K562 (cell line): ENCODE measurements around the gene OCA2.

Source experiments
- CBX3 ChIP-seq, 2 experiments: IDR thresholded peaks; 1 replicate in 1 of 2; 2 replicates in 1 of 2; pipeline ENCODE4 v1.6.1; 2012; ENCODE audit warnings: inconsistent platforms in 2 of 2, low read length in 2 of 2, borderline replicate concordance in 1 of 2, control low read depth in 1 of 2
- COPS2 ChIP-seq: fragments of 450-650 bp; conservative IDR thresholded peaks from 2 replicates; pipeline ENCODE4 v1.6.1; 2016; ENCODE audit warnings: mild to moderate bottlenecking, moderate library complexity
- PHF20 ChIP-seq: fragments of 450-650 bp; IDR thresholded peaks from 2 replicates; pipeline ENCODE4 v1.6.1; 2018; ENCODE audit not compliant: partially characterized antibody
- SMARCA4 ChIP-seq: fragments of 450-650 bp; IDR thresholded peaks from 2 replicates; pipeline ENCODE4 v1.6.1; 2016
- SRSF7 ChIP-seq: fragments of 200-400 bp; formaldehyde crosslinking; optimal IDR thresholded peaks from 2 replicates; pipeline ENCODE3; 2017; ENCODE audit warnings: mild to moderate bottlenecking, low read depth, low read length
- TF ChIP-seq, protein P1 (sequence below), 3 experiments: IDR thresholded peaks in 2 of 3; conservative IDR thresholded peaks in 1 of 3; 2 replicates each; pipeline ENCODE4 v1.5.1; 2011 to 2012; ENCODE audit warnings: low read length in 3 of 3, mild to moderate bottlenecking in 3 of 3, control low read depth in 2 of 3, improper control_type of control experiment in 1 of 3, inconsistent platforms in 1 of 3, low read depth in 1 of 3, mixed read lengths in 1 of 3, moderate library complexity in 1 of 3; ENCODE audit not compliant: insufficient read depth in 2 of 3
- TF ChIP-seq, protein P2 (sequence below), 2 experiments: IDR thresholded peaks in 1 of 2; conservative IDR thresholded peaks in 1 of 2; 2 replicates each; pipeline ENCODE4 v1.6.1; 2016; ENCODE audit warnings: low read depth in 2 of 2, mild to moderate bottlenecking in 1 of 2, missing compliant biosample characterization in 1 of 2, missing genetic modification characterization in 1 of 2, moderate library complexity in 1 of 2
- TF ChIP-seq, protein P3 (sequence below), 2 experiments: fragments of 450-650 bp; IDR thresholded peaks; 2 replicates each; pipeline ENCODE4 v1.6.1; 2018; ENCODE audit warnings: mild to moderate bottlenecking in 2 of 2, low read depth in 1 of 2; ENCODE audit not compliant: partially characterized antibody in 2 of 2

DNA sequence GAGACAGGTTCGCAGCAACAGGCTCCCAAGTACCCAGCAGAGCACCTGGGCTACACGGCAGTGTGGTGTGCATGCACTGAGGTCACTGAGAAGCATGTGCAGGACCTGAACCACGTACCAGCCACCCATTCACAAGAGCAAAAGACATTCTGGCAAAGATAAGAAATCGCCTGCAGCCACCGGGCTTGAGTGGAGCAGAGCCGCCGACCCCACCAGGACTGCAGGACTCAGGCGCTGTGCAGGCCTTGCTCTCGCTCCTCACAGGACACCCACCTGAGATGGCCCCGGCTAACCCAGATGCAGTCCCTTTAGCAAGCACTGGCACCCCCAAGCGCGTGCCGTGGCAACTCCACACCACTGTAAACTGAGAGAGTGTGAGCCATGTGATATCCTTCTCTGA is 32.3 kb upstream of the OCA2 start:
- TF ChIP-seq SRSF7, result no peak
- TF ChIP-seq, protein P1, sequence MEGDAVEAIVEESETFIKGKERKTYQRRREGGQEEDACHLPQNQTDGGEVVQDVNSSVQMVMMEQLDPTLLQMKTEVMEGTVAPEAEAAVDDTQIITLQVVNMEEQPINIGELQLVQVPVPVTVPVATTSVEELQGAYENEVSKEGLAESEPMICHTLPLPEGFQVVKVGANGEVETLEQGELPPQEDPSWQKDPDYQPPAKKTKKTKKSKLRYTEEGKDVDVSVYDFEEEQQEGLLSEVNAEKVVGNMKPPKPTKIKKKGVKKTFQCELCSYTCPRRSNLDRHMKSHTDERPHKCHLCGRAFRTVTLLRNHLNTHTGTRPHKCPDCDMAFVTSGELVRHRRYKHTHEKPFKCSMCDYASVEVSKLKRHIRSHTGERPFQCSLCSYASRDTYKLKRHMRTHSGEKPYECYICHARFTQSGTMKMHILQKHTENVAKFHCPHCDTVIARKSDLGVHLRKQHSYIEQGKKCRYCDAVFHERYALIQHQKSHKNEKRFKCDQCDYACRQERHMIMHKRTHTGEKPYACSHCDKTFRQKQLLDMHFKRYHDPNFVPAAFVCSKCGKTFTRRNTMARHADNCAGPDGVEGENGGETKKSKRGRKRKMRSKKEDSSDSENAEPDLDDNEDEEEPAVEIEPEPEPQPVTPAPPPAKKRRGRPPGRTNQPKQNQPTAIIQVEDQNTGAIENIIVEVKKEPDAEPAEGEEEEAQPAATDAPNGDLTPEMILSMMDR (IDR thresholded peaks at IDR 0.05 in 2 of 3, conservative IDR thresholded peaks at IDR 0.05 in 1 of 3; ENCODE audit: insufficient read depth in 2 of 3, low read depth in 1 of 3, low read length in 3 of 3), result no peak
- TF ChIP-seq, protein P2, sequence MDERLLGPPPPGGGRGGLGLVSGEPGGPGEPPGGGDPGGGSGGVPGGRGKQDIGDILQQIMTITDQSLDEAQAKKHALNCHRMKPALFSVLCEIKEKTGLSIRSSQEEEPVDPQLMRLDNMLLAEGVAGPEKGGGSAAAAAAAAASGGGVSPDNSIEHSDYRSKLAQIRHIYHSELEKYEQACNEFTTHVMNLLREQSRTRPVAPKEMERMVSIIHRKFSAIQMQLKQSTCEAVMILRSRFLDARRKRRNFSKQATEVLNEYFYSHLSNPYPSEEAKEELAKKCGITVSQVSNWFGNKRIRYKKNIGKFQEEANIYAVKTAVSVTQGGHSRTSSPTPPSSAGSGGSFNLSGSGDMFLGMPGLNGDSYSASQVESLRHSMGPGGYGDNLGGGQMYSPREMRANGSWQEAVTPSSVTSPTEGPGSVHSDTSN (CRISPR knock-in tag; IDR thresholded peaks at IDR 0.05; ENCODE audit: low read depth), result no peak
- TF ChIP-seq, protein P2 (tag; conservative IDR thresholded peaks at IDR 0.05; ENCODE audit: low read depth), result no peak
- TF ChIP-seq CBX3 (IDR thresholded peaks at IDR 0.05; ENCODE audit: borderline replicate concordance in 1 of 2, low read length in 2 of 2), result no peak
- TF ChIP-seq, protein P3, sequence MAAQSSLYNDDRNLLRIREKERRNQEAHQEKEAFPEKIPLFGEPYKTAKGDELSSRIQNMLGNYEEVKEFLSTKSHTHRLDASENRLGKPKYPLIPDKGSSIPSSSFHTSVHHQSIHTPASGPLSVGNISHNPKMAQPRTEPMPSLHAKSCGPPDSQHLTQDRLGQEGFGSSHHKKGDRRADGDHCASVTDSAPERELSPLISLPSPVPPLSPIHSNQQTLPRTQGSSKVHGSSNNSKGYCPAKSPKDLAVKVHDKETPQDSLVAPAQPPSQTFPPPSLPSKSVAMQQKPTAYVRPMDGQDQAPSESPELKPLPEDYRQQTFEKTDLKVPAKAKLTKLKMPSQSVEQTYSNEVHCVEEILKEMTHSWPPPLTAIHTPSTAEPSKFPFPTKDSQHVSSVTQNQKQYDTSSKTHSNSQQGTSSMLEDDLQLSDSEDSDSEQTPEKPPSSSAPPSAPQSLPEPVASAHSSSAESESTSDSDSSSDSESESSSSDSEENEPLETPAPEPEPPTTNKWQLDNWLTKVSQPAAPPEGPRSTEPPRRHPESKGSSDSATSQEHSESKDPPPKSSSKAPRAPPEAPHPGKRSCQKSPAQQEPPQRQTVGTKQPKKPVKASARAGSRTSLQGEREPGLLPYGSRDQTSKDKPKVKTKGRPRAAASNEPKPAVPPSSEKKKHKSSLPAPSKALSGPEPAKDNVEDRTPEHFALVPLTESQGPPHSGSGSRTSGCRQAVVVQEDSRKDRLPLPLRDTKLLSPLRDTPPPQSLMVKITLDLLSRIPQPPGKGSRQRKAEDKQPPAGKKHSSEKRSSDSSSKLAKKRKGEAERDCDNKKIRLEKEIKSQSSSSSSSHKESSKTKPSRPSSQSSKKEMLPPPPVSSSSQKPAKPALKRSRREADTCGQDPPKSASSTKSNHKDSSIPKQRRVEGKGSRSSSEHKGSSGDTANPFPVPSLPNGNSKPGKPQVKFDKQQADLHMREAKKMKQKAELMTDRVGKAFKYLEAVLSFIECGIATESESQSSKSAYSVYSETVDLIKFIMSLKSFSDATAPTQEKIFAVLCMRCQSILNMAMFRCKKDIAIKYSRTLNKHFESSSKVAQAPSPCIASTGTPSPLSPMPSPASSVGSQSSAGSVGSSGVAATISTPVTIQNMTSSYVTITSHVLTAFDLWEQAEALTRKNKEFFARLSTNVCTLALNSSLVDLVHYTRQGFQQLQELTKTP (IDR thresholded peaks at IDR 0.05; ENCODE audit: low read depth in 1 of 2, partially characterized antibody in 2 of 2), result no peak
- no peak for TF ChIP-seq PHF20
- no peak for TF ChIP-seq SMARCA4
- TF ChIP-seq COPS2, result no peak
